DND-41 (cell line): ENCODE data around the gene ITM2B.

Source experiments
- ATAC-seq: fragments of 200-7000 bp; cut with Tn5 transposase; 3 replicates; pipeline ENCODE4 v1.9.1; 2021; ENCODE audit warnings: low read depth; ENCODE audit not compliant: insufficient read depth
- DNase-seq: peaks from one replicate; pipeline ENCODE4 v3.0.0-alpha.2; 2020
- H2AFZ ChIP-seq: 2 replicates; pipeline ENCODE4 v1.6.0; 2012; ENCODE audit warnings: low read depth, low read length
- H3K27ac ChIP-seq: 2 replicates; pipeline ENCODE4 v1.5.1; 2012; ENCODE audit warnings: low read length, inconsistent platforms
- H3K27me3 ChIP-seq: fragments of 200-600 bp; sonication (generic); 2 replicates; pipeline ENCODE4 v1.6.0; 2012; ENCODE audit warnings: low read length, mild to moderate bottlenecking, inconsistent platforms; ENCODE audit not compliant: insufficient read depth, poor library complexity
- H3K36me3 ChIP-seq: 2 replicates; pipeline ENCODE4 v1.5.1; 2012; ENCODE audit warnings: low read length, inconsistent platforms; ENCODE audit not compliant: insufficient read depth
- H3K4me1 ChIP-seq: 2 replicates; pipeline ENCODE4 v1.5.1; 2012; ENCODE audit warnings: mild to moderate bottlenecking, low read length; ENCODE audit not compliant: insufficient read depth
- H3K4me2 ChIP-seq: 2 replicates; pipeline ENCODE4 v1.6.0; 2012; ENCODE audit warnings: mild to moderate bottlenecking, moderate library complexity, low read length, inconsistent platforms; ENCODE audit not compliant: insufficient read depth
- H3K4me3 ChIP-seq, 2 experiments: fragments of 200-600 bp in 1 of 2; shearing (Covaris generic) in 1 of 2; 2 replicates each; pipeline ENCODE4 v1.5.1; 2012 to 2016; ENCODE audit warnings: inconsistent platforms in 2 of 2, low read length in 2 of 2, mild to moderate bottlenecking in 2 of 2, low read depth in 1 of 2, moderate library complexity in 1 of 2
- H3K79me2 ChIP-seq: 2 replicates; pipeline ENCODE4 v1.6.0; 2012; ENCODE audit warnings: low read length, inconsistent platforms; ENCODE audit not compliant: insufficient read depth
- H3K9ac ChIP-seq: 2 replicates; pipeline ENCODE4 v1.6.0; 2012; ENCODE audit warnings: low read depth, mild to moderate bottlenecking, inconsistent platforms, low read length, moderate library complexity
- H3K9me3 ChIP-seq: 2 replicates; pipeline ENCODE4 v1.5.1; 2012; ENCODE audit warnings: low read length, moderate library complexity, mild to moderate bottlenecking, inconsistent platforms; ENCODE audit not compliant: insufficient read depth, severe bottlenecking
- H4K20me1 ChIP-seq: 2 replicates; pipeline ENCODE4 v1.6.0; 2012; ENCODE audit warnings: low read length; ENCODE audit not compliant: insufficient read depth
- EZH2 ChIP-seq: IDR thresholded peaks from 3 replicates; pipeline ENCODE4 v1.6.1; 2012; ENCODE audit warnings: borderline replicate concordance, low read depth, mild to moderate bottlenecking, moderate library complexity, low read length, inconsistent platforms; ENCODE audit not compliant: severe bottlenecking
- TF ChIP-seq, protein P1 (sequence below): IDR thresholded peaks from 2 replicates; pipeline ENCODE4 v1.5.1; 2012; ENCODE audit warnings: borderline replicate concordance, low read length, moderate library complexity, mild to moderate bottlenecking; ENCODE audit not compliant: poor library complexity, severe bottlenecking; ENCODE audit errors: extremely low read depth

Gene ITM2B

GRCh38 chr13:48221686-48222187 lies 11.3 kb upstream of the ITM2B start:
- Histone ChIP-seq H3K36me3 (no peaks in the 10 kb centered on the region), H3K9me3 (no peaks in the 10 kb centered on the region), H3K9ac (peak overlapping the region; percentile 32), H4K20me1 (no peaks in the 10 kb centered on the region), H2AFZ (peak overlapping the region; percentile 76), H3K27me3 (no peaks in the 10 kb centered on the region), H3K4me1 (peaks cover 39% of the 10 kb centered on the region), H3K27ac (peak overlapping the region; percentile 75), H3K79me2 (no peaks in the 10 kb centered on the region), H3K4me3 (peak overlapping the region in 1 of 2 experiments; percentile 34; a peak in 1 of 4 replicates), H3K4me2 (peak overlapping the region; percentile 59)
- no peak for TF ChIP-seq EZH2
- TF ChIP-seq, protein P1, sequence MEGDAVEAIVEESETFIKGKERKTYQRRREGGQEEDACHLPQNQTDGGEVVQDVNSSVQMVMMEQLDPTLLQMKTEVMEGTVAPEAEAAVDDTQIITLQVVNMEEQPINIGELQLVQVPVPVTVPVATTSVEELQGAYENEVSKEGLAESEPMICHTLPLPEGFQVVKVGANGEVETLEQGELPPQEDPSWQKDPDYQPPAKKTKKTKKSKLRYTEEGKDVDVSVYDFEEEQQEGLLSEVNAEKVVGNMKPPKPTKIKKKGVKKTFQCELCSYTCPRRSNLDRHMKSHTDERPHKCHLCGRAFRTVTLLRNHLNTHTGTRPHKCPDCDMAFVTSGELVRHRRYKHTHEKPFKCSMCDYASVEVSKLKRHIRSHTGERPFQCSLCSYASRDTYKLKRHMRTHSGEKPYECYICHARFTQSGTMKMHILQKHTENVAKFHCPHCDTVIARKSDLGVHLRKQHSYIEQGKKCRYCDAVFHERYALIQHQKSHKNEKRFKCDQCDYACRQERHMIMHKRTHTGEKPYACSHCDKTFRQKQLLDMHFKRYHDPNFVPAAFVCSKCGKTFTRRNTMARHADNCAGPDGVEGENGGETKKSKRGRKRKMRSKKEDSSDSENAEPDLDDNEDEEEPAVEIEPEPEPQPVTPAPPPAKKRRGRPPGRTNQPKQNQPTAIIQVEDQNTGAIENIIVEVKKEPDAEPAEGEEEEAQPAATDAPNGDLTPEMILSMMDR: no peak
- ATAC-seq (no peak), DNase-seq (no peak)

DNA sequence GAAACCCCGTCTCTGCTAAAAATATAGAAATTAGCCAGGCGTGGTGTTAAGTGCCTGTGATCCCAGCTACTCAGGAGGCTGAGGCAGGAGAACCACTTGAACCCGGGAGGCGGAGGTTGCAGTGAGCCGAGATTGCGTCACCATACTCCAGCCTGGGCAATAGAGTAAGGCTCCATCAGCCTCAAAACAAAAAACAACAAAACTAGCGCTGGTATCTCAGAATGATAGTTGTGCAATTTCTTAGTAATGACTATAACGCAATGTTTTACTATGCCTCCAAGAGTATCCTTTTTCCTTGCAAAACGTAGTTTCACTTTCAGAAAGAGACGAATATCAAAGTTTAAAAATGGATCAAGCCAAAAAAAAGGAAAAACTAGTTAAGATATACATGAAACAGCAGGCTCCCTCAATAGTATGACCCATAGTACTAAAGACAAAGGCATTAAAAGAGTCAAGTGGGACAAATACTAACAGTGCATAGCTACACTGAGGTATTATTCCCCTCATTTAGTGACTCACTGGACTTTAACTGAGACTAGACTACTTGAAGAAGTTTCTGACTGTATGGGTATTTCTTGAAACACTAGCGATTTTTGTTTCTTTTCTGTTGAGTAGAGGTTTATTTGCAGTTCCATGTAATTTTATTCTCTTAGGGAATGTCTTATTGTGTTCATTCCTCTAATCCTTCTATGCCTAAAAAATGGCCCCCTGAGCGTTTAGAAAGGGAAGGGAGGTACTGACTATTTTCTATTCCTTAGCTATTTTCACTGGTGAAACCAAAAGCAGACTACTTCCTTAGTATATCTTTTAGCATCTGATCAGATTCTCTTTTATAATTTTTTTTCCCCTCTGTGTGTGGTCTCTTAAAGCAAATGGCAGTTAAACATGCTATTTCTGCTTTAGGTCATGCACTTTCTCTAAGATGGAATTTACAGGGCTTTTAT lies 10.4 kb upstream of the ITM2B start:
- no peaks in the 10 kb centered on the region for H3K79me2 ChIP-seq
- H3K9ac ChIP-seq: peak overlapping the region; percentile 10; the same call in 1 of the 2 replicates
- no peak overlapping the region for H3K4me3 ChIP-seq

GRCh38 chr13:48224701-48225100 lies 8.3 kb upstream of the ITM2B start:
- Histone ChIP-seq H3K4me1 (peaks cover 38% of the 10 kb centered on the region), H4K20me1 (no peaks in the 10 kb centered on the region), H3K36me3 (no peaks in the 10 kb centered on the region), H3K4me3 (no peak overlapping the region), H3K4me2 (no peak overlapping the region), H3K27ac (no peak overlapping the region), H3K9ac (no peak overlapping the region), H2AFZ (no peak overlapping the region), H3K79me2 (no peaks in the 10 kb centered on the region), H3K27me3 (no peaks in the 10 kb centered on the region), H3K9me3 (no peaks in the 10 kb centered on the region)
- no peak for ATAC-seq
- no peak for DNase-seq
- TF ChIP-seq, protein P1: no peak
- TF ChIP-seq EZH2: no peak

More for the DNA sequence above, 10.4 kb upstream of the ITM2B start:
- no peaks in the 10 kb centered on the region for H4K20me1 ChIP-seq
- DNase-seq (no peak), ATAC-seq (peak; percentile 41)
- peak overlapping the region; percentile 55; the same call in 1 of the 2 replicates for H2AFZ ChIP-seq
- no peaks in the 10 kb centered on the region for H3K27me3 ChIP-seq
- peaks cover 39% of the 10 kb centered on the region for H3K4me1 ChIP-seq
- TF ChIP-seq, protein P1: no peak
- TF ChIP-seq EZH2: no peak
- no peaks in the 10 kb centered on the region for H3K9me3 ChIP-seq
- H3K4me2 ChIP-seq: peak overlapping the region; percentile 32
- no peaks in the 10 kb centered on the region for H3K36me3 ChIP-seq
- peak overlapping the region; percentile 58 for H3K27ac ChIP-seq
